LNCaP clone FGC (cell line): ENCODE measurements around the gene CHPF.

Experiments used
- DNase-seq: peaks from one replicate; pipeline ENCODE4 v3.0.0-alpha.2; 2011; ENCODE audit warnings: low read depth
- H3K4me3 ChIP-seq: 2 replicates; pipeline ENCODE4 v1.5.1; 2011; ENCODE audit warnings: mild to moderate bottlenecking, low read depth, low read length, control low read depth
- CTCF ChIP-seq: IDR thresholded peaks from 2 replicates; pipeline ENCODE4 v1.5.1; 2012; ENCODE audit warnings: mild to moderate bottlenecking; ENCODE audit not compliant: control insufficient read depth, insufficient read depth; ENCODE audit errors: extremely low read depth

The CHPF gene

GRCh38 chr2:219576505-219577388 lies 33.1 kb upstream of the CHPF start:
- H3K4me3 ChIP-seq = no peak overlapping the region
- no peak for TF ChIP-seq CTCF
- no peak for DNase-seq

GRCh38 chr2:219575566-219576504 lies 32.2 kb upstream of the CHPF start:
- no peak overlapping the region for H3K4me3 ChIP-seq
- TF ChIP-seq CTCF = no peak
- no peak for DNase-seq

GRCh38 chr2:219574484-219575311 lies 31.1 kb upstream of the CHPF start:
- H3K4me3 ChIP-seq = no peak overlapping the region
- DNase-seq = no peak
- no peak for TF ChIP-seq CTCF

- DNase-seq = no peak
- no peak overlapping the region for H3K4me3 ChIP-seq
- no peak for TF ChIP-seq CTCF
Observed at GRCh38 chr2:219573166-219573565, 29.6 kb upstream of the CHPF start.

- DNase-seq = no peak
- TF ChIP-seq CTCF = no peak
- H3K4me3 ChIP-seq = peak within 1 kb of the TSS; percentile 34
Observed at GRCh38 chr2:219572237-219573001, 28.8 kb upstream of the CHPF start, which contains the start of gene INHA. Gene INHA (plus strand): TSS chr2:219572310. CDS start chr2:219572375, 65 bp downstream.
